SK-N-SH (cell line): ENCODE results near the gene FNDC3B.

ENCODE experiments used
- CTCF ChIP-seq: fragments of 200-600 bp; sonication (generic); IDR thresholded peaks from 2 replicates; pipeline ENCODE4 v1.6.1; 2017; ENCODE audit warnings: antibody characterized with exemption, mild to moderate bottlenecking, moderate library complexity
- EP300 ChIP-seq, 2 experiments: IDR thresholded peaks; 2 replicates each; pipeline versions ENCODE4 v1.4.0 to v1.6.1; 2012; ENCODE audit warnings: borderline replicate concordance in 1 of 2, low read depth in 1 of 2, low read length in 1 of 2
- EZH2phosphoT487 ChIP-seq: fragments of 200-600 bp; sonication (generic); IDR thresholded peaks from 2 replicates; pipeline ENCODE4 v1.6.1; 2017; ENCODE audit warnings: low read depth, mixed run types, mild to moderate bottlenecking, antibody characterized with exemption, moderate library complexity, borderline replicate concordance
- GABPA ChIP-seq: IDR thresholded peaks from 2 replicates; pipeline ENCODE4 v1.4.0; 2012; ENCODE audit warnings: low read depth, mild to moderate bottlenecking
- MXI1 ChIP-seq: IDR thresholded peaks from 2 replicates; pipeline ENCODE4 v1.6.1; 2012; ENCODE audit warnings: mild to moderate bottlenecking, low read depth, low read length, improper control_type of control experiment
- POLR2AphosphoS5 ChIP-seq: IDR thresholded peaks from 2 replicates; pipeline ENCODE4 v1.6.1; 2012; ENCODE audit warnings: low read depth, low read length
- RAD21 ChIP-seq: IDR thresholded peaks from 2 replicates; pipeline ENCODE4 v1.6.1; 2012; ENCODE audit warnings: mild to moderate bottlenecking, low read length
- REST ChIP-seq: IDR thresholded peaks from 2 replicates; pipeline ENCODE4 v1.6.1; 2012; ENCODE audit warnings: mild to moderate bottlenecking, low read depth, low read length, moderate library complexity
- RFX5 ChIP-seq: IDR thresholded peaks from 2 replicates; pipeline ENCODE4 v1.6.1; 2012; ENCODE audit warnings: mild to moderate bottlenecking, improper control_type of control experiment, low read length
- SMC3 ChIP-seq: IDR thresholded peaks from 2 replicates; pipeline ENCODE4 v1.6.1; 2012; ENCODE audit warnings: low read depth, low read length, improper control_type of control experiment
- TAF1 ChIP-seq: IDR thresholded peaks from 2 replicates; pipeline ENCODE4 v1.6.1; 2012; ENCODE audit warnings: low read depth, mild to moderate bottlenecking, low read length, moderate library complexity, borderline replicate concordance
- USF1 ChIP-seq: IDR thresholded peaks from 2 replicates; pipeline ENCODE4 v1.4.0; 2012; ENCODE audit warnings: low read depth, borderline replicate concordance

GRCh38 chr3:172271386-172271976, 232.1 kb downstream of the FNDC3B start:
- TF ChIP-seq REST (no peak), POLR2AphosphoS5 (no peak), EZH2phosphoT487 (no peak), CTCF (no peak), GABPA (no peak), EP300 (IDR thresholded peaks at IDR 0.05; ENCODE audit: borderline replicate concordance in 1 of 2, low read depth in 1 of 2, low read length in 1 of 2) (no peak), TAF1 (no peak), SMC3 (no peak), USF1 (no peak), RAD21 (no peak), RFX5 (no peak), MXI1 (no peak)
